GM10847 (cell line): ENCODE measurements around the gene WDR45B.

Source experiments
- POLR2A ChIP-seq: IDR thresholded peaks from 2 replicates; pipeline ENCODE4 v1.6.1; 2011; ENCODE audit not compliant: insufficient read length; ENCODE audit errors: extremely low read depth

WDR45B gene

DNA sequence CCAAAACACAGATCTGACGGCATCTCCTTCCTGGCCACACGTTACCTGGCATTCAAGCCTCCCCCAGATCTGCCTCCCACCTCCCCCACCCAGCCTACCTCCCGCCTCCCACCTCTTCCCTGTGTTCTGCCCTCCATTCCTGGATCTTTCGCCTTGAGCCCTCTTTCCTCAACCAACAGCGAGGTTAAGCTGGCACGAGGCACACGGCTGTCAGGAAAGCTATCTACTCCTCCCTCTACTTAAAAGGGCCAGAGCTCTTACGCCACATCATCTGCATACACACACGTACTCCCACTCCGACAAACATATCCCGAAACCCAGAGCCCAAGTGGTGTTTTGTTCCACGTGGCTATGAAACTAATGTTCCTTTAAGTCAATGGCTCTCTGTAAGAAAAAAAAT, 18.0 kb downstream of the WDR45B start:
- TF ChIP-seq POLR2A = no peak

GRCh38 chr17:82629748-82630147, 18.5 kb downstream of the WDR45B start:
- TF ChIP-seq POLR2A = no peak

DNA sequence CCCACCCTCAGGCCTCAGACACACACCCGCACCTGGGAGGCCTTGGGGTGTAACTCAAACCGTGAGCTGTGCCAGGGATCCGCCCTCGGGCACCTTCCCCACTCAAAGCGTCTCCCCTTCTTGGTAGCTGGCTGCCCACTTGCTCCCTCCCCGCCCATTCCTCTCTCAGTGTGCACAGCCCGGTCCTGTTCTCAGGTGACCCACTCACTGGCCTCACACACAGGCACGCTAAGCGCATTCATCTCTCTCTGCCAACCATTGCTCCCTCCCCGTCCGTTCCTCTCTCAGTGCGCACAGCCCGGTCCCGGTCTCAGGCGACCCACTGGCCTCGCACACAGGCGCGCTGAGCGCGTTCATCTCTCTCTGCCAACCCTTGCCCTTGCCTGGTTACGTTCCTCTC, 20.8 kb downstream of the WDR45B start:
- TF ChIP-seq POLR2A = no peak

DNA sequence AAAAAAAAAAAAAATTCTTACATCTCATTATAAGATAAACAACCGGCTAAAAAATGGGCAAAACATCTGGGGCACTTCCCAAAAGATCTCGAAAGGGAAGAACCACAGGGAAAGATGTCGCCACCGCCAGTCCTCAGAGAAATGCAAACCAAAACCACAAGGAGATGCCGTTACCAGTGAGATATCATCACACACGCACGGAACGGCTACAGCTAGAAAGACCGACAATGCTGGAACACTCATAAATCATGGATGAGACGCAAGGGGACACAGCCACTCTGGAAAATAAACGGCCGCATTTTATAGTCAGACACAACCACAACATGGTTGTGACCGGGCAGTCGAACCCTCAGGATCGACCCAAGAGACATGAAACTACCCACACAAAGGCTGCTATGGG, 24.5 kb downstream of the WDR45B start:
- TF ChIP-seq POLR2A = no peak

- TF ChIP-seq POLR2A = no peak
Measured at GRCh38 chr17:82619641-82620040, 28.6 kb downstream of the WDR45B start.

GRCh38 chr17:82619211-82619610, 29.0 kb downstream of the WDR45B start:
- TF ChIP-seq POLR2A = no peak

DNA sequence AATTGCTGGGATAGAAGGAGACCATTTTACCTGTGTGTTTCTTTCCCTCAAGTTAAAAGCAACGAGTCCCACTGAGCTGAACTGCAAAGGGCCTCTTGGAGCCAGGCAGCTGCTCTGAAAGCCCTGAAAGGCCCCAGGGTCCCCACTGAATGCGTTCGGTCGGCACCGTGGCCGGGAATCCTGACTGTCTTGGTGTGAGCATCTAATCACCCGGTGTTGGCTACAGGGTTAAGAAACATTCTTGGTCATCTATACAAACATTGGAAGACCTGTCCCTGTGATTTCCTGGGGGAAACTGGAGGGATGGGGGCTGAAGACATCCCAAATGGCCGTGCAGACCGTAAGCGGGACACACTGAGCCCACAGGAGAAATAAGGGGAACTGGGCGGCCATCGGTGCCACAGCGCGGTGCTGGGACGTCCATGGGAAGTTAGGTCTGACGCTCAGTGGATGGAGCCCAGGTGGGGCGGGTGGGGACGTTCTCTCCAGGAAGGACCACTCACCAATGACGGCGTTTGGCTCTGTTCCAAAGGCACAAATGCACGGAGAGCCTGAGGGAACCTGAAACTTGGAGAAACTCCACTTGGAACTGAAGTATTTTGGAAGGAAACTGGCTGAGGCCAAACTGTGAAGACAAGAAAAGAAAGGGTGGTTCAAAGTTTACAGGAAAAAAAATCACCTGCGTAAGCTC, 32.1 kb downstream of the WDR45B start:
- TF ChIP-seq POLR2A = no peak

GRCh38 chr17:82615084-82616020, 32.9 kb downstream of the WDR45B start:
- TF ChIP-seq POLR2A = no peak

GRCh38 chr17:82614095-82614631, 34.1 kb downstream of the WDR45B start:
- no peak for TF ChIP-seq POLR2A

GRCh38 chr17:82613283-82614094, 34.8 kb downstream of the WDR45B start:
- no peak for TF ChIP-seq POLR2A

DNA sequence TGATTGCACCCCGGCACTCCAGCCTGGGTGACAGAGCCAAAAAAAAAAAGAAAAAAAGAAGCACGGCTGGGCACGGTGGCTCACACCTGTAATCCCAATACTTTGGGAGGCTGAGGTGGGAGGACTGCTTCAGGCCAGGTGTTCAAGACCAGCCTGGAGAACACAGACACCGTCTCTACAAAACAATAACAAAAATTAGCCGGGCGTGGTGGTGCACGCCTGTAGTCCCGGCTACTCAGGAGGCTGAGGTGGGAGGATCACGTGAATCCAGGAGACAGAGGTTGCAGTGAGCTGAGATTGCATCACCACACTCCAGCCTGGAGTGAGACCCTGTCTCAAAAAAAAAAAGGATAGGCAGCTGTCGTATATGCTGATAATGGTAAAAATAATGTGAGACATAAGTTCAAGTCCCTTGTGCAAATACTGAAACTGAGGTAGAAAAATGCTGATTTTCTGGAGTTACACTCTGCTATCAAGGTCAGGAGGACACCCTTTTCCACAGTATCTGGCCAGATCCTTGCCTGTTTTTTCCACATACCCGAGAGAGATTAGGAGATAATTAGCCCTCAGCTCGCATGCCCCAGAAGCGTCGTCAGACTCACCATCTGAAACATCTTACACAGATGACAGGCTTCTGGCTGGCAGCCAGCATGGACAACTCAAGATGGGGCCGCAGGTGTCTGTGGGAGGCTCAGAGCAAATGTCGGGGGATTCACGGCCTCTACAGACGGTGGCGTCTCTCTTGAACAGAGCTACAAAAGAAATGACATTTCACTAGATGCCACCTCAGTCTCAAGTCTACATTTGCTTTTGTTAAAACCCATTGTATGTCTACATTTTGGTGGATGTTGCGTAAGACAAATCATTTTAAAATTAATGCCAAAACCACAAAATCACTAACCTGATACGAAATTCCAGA, 36.8 kb downstream of the WDR45B start:
- TF ChIP-seq POLR2A = no peak

- no peak for TF ChIP-seq POLR2A
Measured at GRCh38 chr17:82609655-82610054, 38.6 kb downstream of the WDR45B start.

DNA sequence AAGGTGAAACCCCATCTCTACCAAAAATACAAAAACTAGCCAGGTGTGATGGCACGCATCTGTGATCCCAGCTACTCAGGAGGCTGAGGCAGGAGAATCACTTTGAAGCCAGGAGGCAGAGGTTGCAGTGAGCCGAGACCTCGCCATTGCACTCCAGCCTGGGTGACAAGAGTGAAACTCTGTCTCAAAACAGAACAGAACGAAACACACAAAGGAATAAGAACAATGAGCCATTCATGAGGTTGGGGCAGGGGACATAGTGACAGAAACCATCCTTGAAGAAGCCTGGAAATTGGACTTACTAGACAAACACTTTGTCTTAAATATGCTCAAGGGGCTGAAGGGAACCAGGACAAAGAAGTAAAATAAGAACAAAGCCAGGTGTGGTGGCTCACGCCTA, 39.4 kb downstream of the WDR45B start:
- TF ChIP-seq POLR2A = no peak

GRCh38 chr17:82605939-82606600, 42.2 kb downstream of the WDR45B start:
- TF ChIP-seq POLR2A = no peak
